Liver (tissue), 9 donors: ENCODE measurements around the gene NQO2. TPM values are rescaled to one million over a fixed set of nuclear protein-coding genes. Genes with fewer than 3 reads are reported as not detected.
A peak's percentile ranks its signal among the peaks of the same experiment; 100 is the strongest.

Source experiments
- DNase-seq: peaks from one replicate; pipeline ENCODE4 v3.0.0-alpha.2; 2017; ENCODE audit warnings: low spot score
- H3K27ac ChIP-seq, 2 donors: one replicate each; pipeline ENCODE4 v1.7.0; 2013; ENCODE audit warnings: inconsistent platforms in 2 of 2, low read length in 2 of 2, control low read depth in 1 of 2, low read depth in 1 of 2, mild to moderate bottlenecking in 1 of 2
- H3K27me3 ChIP-seq, 4 donors: one replicate each; pipeline versions ENCODE4 v1.6.1 to v1.7.0; 2013; ENCODE audit warnings: low read length in 3 of 4, inconsistent platforms in 1 of 4, mild to moderate bottlenecking in 1 of 4, moderate library complexity in 1 of 4; ENCODE audit not compliant: control insufficient read depth in 4 of 4, insufficient read depth in 4 of 4
- H3K36me3 ChIP-seq, 4 donors: one replicate each; pipeline versions ENCODE4 v1.6.1 to v1.7.0; 2013; ENCODE audit warnings: low read length in 3 of 4, mild to moderate bottlenecking in 3 of 4, low read depth in 1 of 4, moderate library complexity in 1 of 4; ENCODE audit not compliant: control insufficient read depth in 4 of 4, insufficient read depth in 3 of 4
- H3K4me1 ChIP-seq, 4 donors: one replicate each; pipeline versions ENCODE4 v1.6.1 to v1.7.0; 2013; ENCODE audit warnings: low read length in 3 of 4, mild to moderate bottlenecking in 3 of 4, moderate library complexity in 1 of 4; ENCODE audit not compliant: control insufficient read depth in 4 of 4, insufficient read depth in 4 of 4
- H3K4me3 ChIP-seq, 3 donors: one replicate each; pipeline versions ENCODE4 v1.6.1 to v1.7.0; 2013; ENCODE audit warnings: low read length in 3 of 3, control low read depth in 1 of 3, low read depth in 1 of 3, mild to moderate bottlenecking in 1 of 3
- H3K9ac ChIP-seq, 2 donors: one replicate each; pipeline ENCODE4 v1.7.0; 2013; ENCODE audit warnings: low read length in 2 of 2, mild to moderate bottlenecking in 2 of 2, moderate library complexity in 2 of 2, control low read depth in 1 of 2, low read depth in 1 of 2
- H3K9me3 ChIP-seq, 4 donors: one replicate each; pipeline versions ENCODE4 v1.6.1 to v1.7.0; 2013; ENCODE audit warnings: low read length in 3 of 4; ENCODE audit not compliant: control insufficient read depth in 4 of 4
- ATF3 ChIP-seq: IDR thresholded peaks from 2 replicates; pipeline ENCODE4 v1.6.1; 2016; ENCODE audit warnings: antibody characterized with exemption
- CTCF ChIP-seq: fragments of 150-350 bp; IDR thresholded peaks from 2 replicates; pipeline ENCODE4 v1.5.1; 2017; ENCODE audit warnings: improper control_type of control experiment, low read depth, low read length; ENCODE audit not compliant: missing input control
- EGR1 ChIP-seq, 2 donors: IDR thresholded peaks; 2 replicates each; pipeline ENCODE4 v1.6.1; 2016 to 2018; ENCODE audit warnings: antibody characterized with exemption in 2 of 2, low read depth in 2 of 2
- FOXA2 ChIP-seq: IDR thresholded peaks from 2 replicates; pipeline ENCODE4 v1.6.1; 2016; ENCODE audit warnings: antibody characterized with exemption
- HNF4A ChIP-seq, 2 donors: conservative IDR thresholded peaks; 2 replicates each; pipeline ENCODE4 v1.6.1; 2016; ENCODE audit warnings: antibody characterized with exemption in 2 of 2, mild to moderate bottlenecking in 2 of 2
- JUND ChIP-seq, 2 donors: IDR thresholded peaks; 2 replicates each; pipeline ENCODE4 v1.6.1; 2016; ENCODE audit warnings: antibody characterized with exemption in 2 of 2
- MAX ChIP-seq: IDR thresholded peaks from 2 replicates; pipeline ENCODE4 v1.6.1; 2016; ENCODE audit warnings: antibody characterized with exemption
- NR2F2 ChIP-seq: IDR thresholded peaks from 2 replicates; pipeline ENCODE4 v1.6.1; 2016; ENCODE audit warnings: antibody characterized with exemption
- RAD21 ChIP-seq, 2 donors: IDR thresholded peaks; 2 replicates each; pipeline ENCODE4 v1.6.1; 2016; ENCODE audit warnings: antibody characterized with exemption in 2 of 2, mild to moderate bottlenecking in 2 of 2
- REST ChIP-seq: IDR thresholded peaks from 2 replicates; pipeline ENCODE4 v1.6.1; 2016; ENCODE audit warnings: antibody characterized with exemption, mild to moderate bottlenecking
- SP1 ChIP-seq: IDR thresholded peaks from 2 replicates; pipeline ENCODE4 v1.6.1; 2018; ENCODE audit warnings: antibody characterized with exemption, mild to moderate bottlenecking
- TAF1 ChIP-seq: conservative IDR thresholded peaks from 2 replicates; pipeline ENCODE4 v1.6.1; 2016; ENCODE audit warnings: antibody characterized with exemption, mild to moderate bottlenecking
- YY1 ChIP-seq: IDR thresholded peaks from 2 replicates; pipeline ENCODE4 v1.6.1; 2016; ENCODE audit warnings: antibody characterized with exemption, mild to moderate bottlenecking
- ZBTB33 ChIP-seq: IDR thresholded peaks from 2 replicates; pipeline ENCODE4 v1.6.1; 2016; ENCODE audit warnings: antibody characterized with exemption
- WGBS: extraction: QIAGEN DNeasy Blood & Tissue Kit; methylation state at CpG from one replicate; pipeline ENCODE4 v1.1.7; 2013; 5-methylcytosine and 5-hydroxymethylcytosine counted together
- polyA plus RNA-seq, 2 donors: library from polyadenylated mRNA; stranded (reverse) in 1 of 2; unstranded in 1 of 2; fragments of 200-250 nt in 1 of 2; fragments of >200 nt in 1 of 2; fragmentation: Nextera tagmentation in 1 of 2; extraction: Ambion mirVana in 1 of 2; gene quantifications; one replicate each; pipeline versions ENCODE4 v1.2.1 to v1.2.3, GENCODE V29; 2013 to 2015
- total RNA-seq, 2 donors: library from RNA; depleted of rRNA; stranded (reverse); fragments of >200 nt; gene quantifications; one replicate each; pipeline ENCODE4 v1.2.3, GENCODE V29; 2014
- donor health status: healthy.
- donor health status: healthy.
- donor health status: healthy.
- donor health status: healthy.
- donor health status: healthy.

Gene NQO2
- total and polyA plus RNA-seq, 4 donors = 11.5 to 127 (median 92.7) TPM

- Histone ChIP-seq H3K9me3 (no peaks in the 10 kb centered on the region), H3K4me1 (no peaks in the 10 kb centered on the region), H3K27ac (no peak overlapping the region), H3K27me3 (no peaks in the 10 kb centered on the region), H3K4me3 (no peak overlapping the region), H3K36me3 (no peaks in the 10 kb centered on the region), H3K9ac (no peak overlapping the region)
- WGBS = 88% methylated on average over 4 of the region's 4 CpGs
- DNase-seq = no peak
- no peak for TF ChIP-seq RAD21 (IDR thresholded peaks at IDR 0.05)
- no peak for TF ChIP-seq ZBTB33
- no peak for TF ChIP-seq NR2F2
- no peak for TF ChIP-seq CTCF
- no peak for TF ChIP-seq MAX
- no peak for TF ChIP-seq EGR1 (IDR thresholded peaks at IDR 0.05; ENCODE audit: low read depth in 2 of 2)
- TF ChIP-seq JUND (IDR thresholded peaks at IDR 0.05) = no peak
- TF ChIP-seq TAF1 = no peak
- no peak for TF ChIP-seq REST
- TF ChIP-seq ATF3 = no peak
- no peak for TF ChIP-seq YY1
- no peak for TF ChIP-seq HNF4A (conservative IDR thresholded peaks at IDR 0.05)
- no peak for TF ChIP-seq SP1
These were observed 20.8 kb upstream of the NQO2 start for GRCh38 chr6:2978923-2979322.

- 64% methylated on average over 2 of the region's 2 CpGs for WGBS
- Histone ChIP-seq H3K36me3 (no peaks in the 10 kb centered on the region), H3K4me3 (no peak overlapping the region), H3K4me1 (no peaks in the 10 kb centered on the region), H3K9me3 (no peaks in the 10 kb centered on the region), H3K27me3 (no peaks in the 10 kb centered on the region), H3K27ac (no peak overlapping the region), H3K9ac (no peak overlapping the region)
- DNase-seq = no peak
- TF ChIP-seq FOXA2 (no peak), NR2F2 (peak; percentile 9), HNF4A (conservative IDR thresholded peaks at IDR 0.05) (no peak), JUND (IDR thresholded peaks at IDR 0.05) (no peak)
These were observed 19.8 kb upstream of the NQO2 start for GRCh38 chr6:2979819-2980464.
